HG02759 (cell line): Measurements from ENCODE around the gene TMEM120B.
"Not testable (repeated sequence)": the region's sequence is repeated elsewhere in the genome, so short reads cannot be mapped to it uniquely, and the experiment has no call there.

Experiments
- ATAC-seq: cut with Tn5 transposase; IDR thresholded peaks from one replicate; pipeline ENCODE4 v1.9.1; 2021; ENCODE audit warnings: mild to moderate bottlenecking, moderate library complexity; ENCODE audit not compliant: unreplicated experiment

The TMEM120B gene

GRCh38 chr12:121708313-121709063 is 4.1 kb upstream of the TMEM120B start:
- no peak for ATAC-seq

- ATAC-seq, result not testable (repeated sequence)
Measured at GRCh38 chr12:121709064-121709424, 3.5 kb upstream of the TMEM120B start.

- ATAC-seq, result no peak
Measured at GRCh38 chr12:121709478-121709961, 3.0 kb upstream of the TMEM120B start.

- ATAC-seq, result no peak
Measured at GRCh38 chr12:121711361-121712189, 977 bp upstream of the TMEM120B start.

- peak; percentile 24 for ATAC-seq
Measured at GRCh38 chr12:121712190-121712460, 427 bp upstream of the TMEM120B start.

GRCh38 chr12:121713257-121713777 is 765 bp downstream of the TMEM120B start:
- peak; percentile 1 for ATAC-seq

GRCh38 chr12:121713793-121714192 is 1.2 kb downstream of the TMEM120B start:
- no peak for ATAC-seq

- not testable (repeated sequence) for ATAC-seq
Measured at GRCh38 chr12:121715055-121715454, 2.5 kb downstream of the TMEM120B start.

- ATAC-seq, result no peak
Measured at GRCh38 chr12:121715862-121716435, 3.4 kb downstream of the TMEM120B start.

- ATAC-seq, result no peak
Measured at GRCh38 chr12:121717041-121717699, 4.6 kb downstream of the TMEM120B start.

- no peak for ATAC-seq
Measured at GRCh38 chr12:121718653-121719239, 6.2 kb downstream of the TMEM120B start.

- no peak for ATAC-seq
Measured at GRCh38 chr12:121719926-121720414, 7.4 kb downstream of the TMEM120B start.

GRCh38 chr12:121720762-121721161 is 8.2 kb downstream of the TMEM120B start:
- ATAC-seq, result no peak

GRCh38 chr12:121722511-121722910 is 10.0 kb downstream of the TMEM120B start:
- ATAC-seq, result no peak

GRCh38 chr12:121723200-121723599 is 10.6 kb downstream of the TMEM120B start:
- ATAC-seq, result no peak

GRCh38 chr12:121724925-121725324 is 12.4 kb downstream of the TMEM120B start:
- no peak for ATAC-seq

- no peak for ATAC-seq
Measured at GRCh38 chr12:121725423-121725822, 12.9 kb downstream of the TMEM120B start.

GRCh38 chr12:121729021-121729420 is 16.5 kb downstream of the TMEM120B start:
- ATAC-seq, result no peak

GRCh38 chr12:121731473-121731872 is 18.9 kb downstream of the TMEM120B start:
- no peak for ATAC-seq

GRCh38 chr12:121733849-121734248 is 21.3 kb downstream of the TMEM120B start:
- ATAC-seq, result no peak
